Measurements from ENCODE around the gene AADACL2. TPM values are rescaled to one million over a fixed set of nuclear protein-coding genes. Genes with fewer than 3 reads are reported as not detected.

Gene AADACL2
- polyA plus RNA-seq (2011; rRNA removed), result not detected in 2 replicates
- polyA plus RNA-seq (2012; cell fraction: cytosol; rRNA removed), result not detected in 2 replicates
- not detected in 2 replicates for polyA plus RNA-seq (2012; cell fraction: nucleus; rRNA removed)
- polyA plus RNA-seq (2017; fragmentation: RNase III; extraction: RNeasy Plus Mini Kit Qiagen cat#74134 plus additional on column Dnase treatment), result not detected in 3 replicates
- polyA minus RNA-seq (2011; rRNA and poly(A)+ RNA removed), result not detected in 2 replicates

- Histone ChIP-seq H3K4me2 (no peak within 1 kb of the TSS), H3K4me3 (no peak within 1 kb of the TSS), H3K9me3 (no peaks in the 10 kb centered on the region), H3K27ac (no peak within 1 kb of the TSS), H3K4me1 (no peaks in the 10 kb centered on the region)
- ATAC-seq (no peak), FAIRE-seq (no peak), DNase-seq (ENCODE audit: low read depth in 1 of 2, low spot score in 1 of 2) (no peak)
- TF ChIP-seq KDM5A (IDR thresholded peaks at IDR 0.05) (no peak), EHF (CRISPR knock-in tag; IDR thresholded peaks at IDR 0.05) (no peak), CBX8 (IDR thresholded peaks at IDR 0.05) (no peak), CHD4 (IDR thresholded peaks at IDR 0.05; ENCODE audit: borderline replicate concordance) (no peak), JUNB (IDR thresholded peaks at IDR 0.05) (no peak), RARB (CRISPR knock-in tag; IDR thresholded peaks at IDR 0.05) (no peak), EHMT2 (IDR thresholded peaks at IDR 0.05; ENCODE audit: low read depth) (no peak), ELK1 (IDR thresholded peaks at IDR 0.05; ENCODE audit: low read depth, low read length) (no peak), ZSCAN20 (CRISPR knock-in tag; IDR thresholded peaks at IDR 0.05) (no peak), RFX5 (IDR thresholded peaks at IDR 0.05) (no peak), POLR2A (IDR thresholded peaks at IDR 0.05; ENCODE audit: low read length) (no peak), TFCP2L1 (CRISPR knock-in tag; IDR thresholded peaks at IDR 0.05) (no peak), SREBF2 (IDR thresholded peaks at IDR 0.05) (no peak), ZC3H11A (IDR thresholded peaks at IDR 0.05) (no peak), ZFP36 (IDR thresholded peaks at IDR 0.05; ENCODE audit: borderline replicate concordance, partially characterized antibody) (no peak), NR3C1 (IDR thresholded peaks at IDR 0.05) (no peak), RNF2 (IDR thresholded peaks at IDR 0.05; ENCODE audit: borderline replicate concordance, low read depth) (no peak), RCOR1 (IDR thresholded peaks at IDR 0.05; ENCODE audit: low read depth, low read length) (no peak)
- ChIA-PET CTCF (interaction anchor here (1.0 to 1.5 kb wide), 2 partner anchors 11 to 265 kb away, joined by 4 to 5 read pairs; no protein-coding TSS in a partner anchor), POLR2A (no interaction called here)
- 94% methylated on average over 1 of the region's 1 CpG for WGBS (ENCODE audit: missing lambda C conversion rate)
Measured at GRCh38 chr3:151733613-151734012, at the start of gene AADACL2. TSS of gene AADACL2 (plus strand) at chr3:151733927. CDS start at chr3:151734036, 109 bp downstream.

GRCh38 chr3:151684094-151684493 is 49.6 kb upstream of the AADACL2 start:
- CTCF ChIA-PET, result interaction anchor here (0.9 kb wide), 1 partner anchor 24 kb away, joined by 3 read pairs; no protein-coding TSS in a partner anchor
- no peak for TF ChIP-seq CHD2 (IDR thresholded peaks at IDR 0.05; ENCODE audit: low read length, partially characterized antibody)
- TF ChIP-seq BCL3 (IDR thresholded peaks at IDR 0.05), result no peak
- TF ChIP-seq MAZ (IDR thresholded peaks at IDR 0.05; ENCODE audit: borderline replicate concordance, low read depth, low read length), result no peak
- TF ChIP-seq ZSCAN20 (CRISPR knock-in tag; IDR thresholded peaks at IDR 0.05), result no peak
- TF ChIP-seq HOXB13 (CRISPR knock-in tag; IDR thresholded peaks at IDR 0.05; ENCODE audit: low read depth), result no peak
- no peak for TF ChIP-seq NPAS2 (CRISPR knock-in tag; IDR thresholded peaks at IDR 0.05; ENCODE audit: borderline replicate concordance)
- TF ChIP-seq MAX (IDR thresholded peaks at IDR 0.05), result no peak
- no peak for TF ChIP-seq GATA3 (IDR thresholded peaks at IDR 0.05; ENCODE audit: borderline replicate concordance)
- no peak for TF ChIP-seq USF2 (IDR thresholded peaks at IDR 0.05)
- FAIRE-seq (no peak), DNase-seq (ENCODE audit: low read depth in 1 of 2, low spot score in 1 of 2) (no peak), ATAC-seq (no peak)
- Histone ChIP-seq H3K27ac (no peak overlapping the region), H3K4me2 (no peak overlapping the region), H3K4me3 (no peak overlapping the region), H3K9me3 (peaks cover 7% of the 10 kb centered on the region; the same call in 1 of the 3 replicates), H3K4me1 (no peaks in the 10 kb centered on the region)
- POLR2A ChIA-PET, result no interaction called here

Measured in A549 (cell line).